Measurements from ENCODE around the gene PLEKHF1.
"Not testable (repeated sequence)": the region's sequence is repeated elsewhere in the genome, so short reads cannot be mapped to it uniquely, and the experiment has no call there.

PLEKHF1 gene

DNA sequence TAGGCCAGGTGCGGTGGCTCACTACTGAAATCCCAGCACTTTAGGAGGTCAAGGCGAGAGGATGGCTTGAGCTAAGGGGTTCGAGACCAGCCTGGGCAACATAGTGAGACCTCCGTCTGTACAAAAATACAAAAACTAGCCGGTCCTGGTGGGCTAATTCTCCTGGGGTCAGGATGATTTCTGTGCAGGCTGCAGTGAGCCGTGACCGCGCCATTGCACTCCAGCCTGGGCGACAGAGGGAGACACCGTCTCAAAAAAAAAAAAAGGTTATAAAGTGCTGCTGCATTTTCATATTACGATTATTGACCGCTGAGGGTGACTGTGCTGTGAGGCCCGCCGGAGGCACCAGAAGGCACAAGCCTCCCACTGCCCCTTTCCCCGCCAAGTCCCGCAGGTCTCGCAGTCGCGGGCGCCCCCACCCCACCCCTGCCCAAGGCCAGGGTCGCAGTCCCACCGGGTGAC is 477 bp upstream of the PLEKHF1 start:
- no peak for DNase-seq (ENCODE audit: low spot score)

GRCh38 chr19:29665826-29666577 is 741 bp downstream of the PLEKHF1 start:
- DNase-seq (ENCODE audit: low spot score), result no peak

DNA sequence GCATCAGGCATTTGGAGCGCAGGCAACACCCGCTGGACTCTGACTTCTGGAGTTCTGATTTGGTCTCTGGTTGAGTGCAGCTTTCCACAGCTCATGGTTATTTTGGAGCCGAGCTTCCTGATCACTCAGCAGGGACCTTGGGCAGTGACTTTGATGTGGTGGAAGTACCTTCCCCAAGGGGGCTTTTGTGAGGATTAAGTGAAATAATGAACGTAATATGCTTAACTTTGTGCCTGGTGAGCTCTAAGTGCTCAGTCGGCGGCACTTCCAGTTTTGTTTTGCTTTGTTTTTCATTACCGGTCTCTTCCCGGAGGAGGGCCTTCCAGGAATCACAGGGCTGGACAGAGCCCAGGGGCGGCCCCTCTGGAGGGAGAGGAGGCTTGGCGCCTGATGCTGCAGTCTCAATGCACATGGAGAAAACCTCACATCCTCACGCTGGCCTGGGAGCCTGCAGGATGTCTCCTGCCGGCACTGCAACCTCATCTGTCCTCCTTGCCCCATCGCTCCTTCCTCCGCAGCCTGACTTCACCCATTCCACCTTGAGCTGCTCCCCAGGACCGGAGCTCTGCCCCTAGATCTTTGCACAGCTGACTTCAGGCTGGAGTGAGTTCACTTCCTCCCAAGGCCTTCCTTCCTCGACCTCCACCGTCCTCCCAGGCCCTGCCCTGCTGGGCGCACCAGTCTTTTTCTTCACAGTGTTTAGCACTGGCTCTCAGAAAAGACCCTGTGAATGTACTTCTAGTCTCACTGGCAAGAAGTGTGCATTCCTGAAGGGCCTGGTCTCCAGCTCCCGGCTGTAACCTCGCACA is 1.5 kb downstream of the PLEKHF1 start:
- no peak for DNase-seq (ENCODE audit: low spot score)

GRCh38 chr19:29667387-29667783 is 2.1 kb downstream of the PLEKHF1 start:
- DNase-seq (ENCODE audit: low spot score), result no peak

GRCh38 chr19:29667901-29668341 is 2.7 kb downstream of the PLEKHF1 start:
- DNase-seq (ENCODE audit: low spot score), result no peak

GRCh38 chr19:29668746-29669609 is 3.7 kb downstream of the PLEKHF1 start:
- no peak for DNase-seq (ENCODE audit: low spot score)

GRCh38 chr19:29670255-29670654 is 5.0 kb downstream of the PLEKHF1 start:
- no peak for DNase-seq (ENCODE audit: low spot score)

- not testable (repeated sequence) for DNase-seq (ENCODE audit: low spot score)
Observed at GRCh38 chr19:29671026-29671392, 5.7 kb downstream of the PLEKHF1 start.

DNA sequence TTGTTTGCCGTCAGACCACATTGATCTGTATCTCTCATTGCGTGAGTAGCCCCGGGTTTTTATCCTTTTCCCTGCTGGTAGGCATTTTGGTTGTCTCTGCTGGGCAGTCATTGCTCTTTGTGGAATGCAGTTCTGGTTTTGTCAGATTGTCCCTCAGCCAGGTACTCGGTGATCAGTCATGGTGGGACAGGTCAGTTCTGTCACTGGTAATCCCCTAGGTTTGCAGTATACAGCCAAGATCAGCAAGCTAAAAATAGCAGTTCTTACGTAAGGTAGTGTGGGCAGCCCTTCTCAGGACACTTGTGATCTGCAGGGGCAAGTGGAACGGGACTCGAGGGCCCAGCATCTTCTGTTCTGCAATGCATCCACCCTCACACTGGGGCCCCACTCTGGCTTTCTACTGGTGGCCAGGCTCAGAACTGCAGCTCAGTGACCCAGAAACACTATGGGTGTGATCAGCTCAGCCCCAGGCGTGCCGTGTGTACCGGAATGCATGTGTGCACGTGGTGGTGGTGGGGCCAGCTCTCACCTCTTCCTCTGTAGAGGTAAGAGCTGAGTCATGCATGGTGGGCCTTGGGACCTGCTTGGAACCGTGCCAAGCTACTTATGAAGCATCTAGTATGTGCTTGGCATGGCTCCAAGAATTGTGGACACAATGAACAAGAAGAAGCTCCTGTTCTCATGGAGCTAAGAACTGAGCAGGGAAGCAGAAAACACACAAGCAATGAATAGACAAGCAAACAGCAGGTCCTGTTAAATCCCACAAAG is 6.3 kb downstream of the PLEKHF1 start:
- peak; percentile 68 for DNase-seq (ENCODE audit: low spot score)

GRCh38 chr19:29672319-29672932 is 7.2 kb downstream of the PLEKHF1 start:
- no peak for DNase-seq (ENCODE audit: low spot score)

- DNase-seq (ENCODE audit: low spot score), result no peak
Observed at GRCh38 chr19:29672933-29673336, 7.7 kb downstream of the PLEKHF1 start.

DNA sequence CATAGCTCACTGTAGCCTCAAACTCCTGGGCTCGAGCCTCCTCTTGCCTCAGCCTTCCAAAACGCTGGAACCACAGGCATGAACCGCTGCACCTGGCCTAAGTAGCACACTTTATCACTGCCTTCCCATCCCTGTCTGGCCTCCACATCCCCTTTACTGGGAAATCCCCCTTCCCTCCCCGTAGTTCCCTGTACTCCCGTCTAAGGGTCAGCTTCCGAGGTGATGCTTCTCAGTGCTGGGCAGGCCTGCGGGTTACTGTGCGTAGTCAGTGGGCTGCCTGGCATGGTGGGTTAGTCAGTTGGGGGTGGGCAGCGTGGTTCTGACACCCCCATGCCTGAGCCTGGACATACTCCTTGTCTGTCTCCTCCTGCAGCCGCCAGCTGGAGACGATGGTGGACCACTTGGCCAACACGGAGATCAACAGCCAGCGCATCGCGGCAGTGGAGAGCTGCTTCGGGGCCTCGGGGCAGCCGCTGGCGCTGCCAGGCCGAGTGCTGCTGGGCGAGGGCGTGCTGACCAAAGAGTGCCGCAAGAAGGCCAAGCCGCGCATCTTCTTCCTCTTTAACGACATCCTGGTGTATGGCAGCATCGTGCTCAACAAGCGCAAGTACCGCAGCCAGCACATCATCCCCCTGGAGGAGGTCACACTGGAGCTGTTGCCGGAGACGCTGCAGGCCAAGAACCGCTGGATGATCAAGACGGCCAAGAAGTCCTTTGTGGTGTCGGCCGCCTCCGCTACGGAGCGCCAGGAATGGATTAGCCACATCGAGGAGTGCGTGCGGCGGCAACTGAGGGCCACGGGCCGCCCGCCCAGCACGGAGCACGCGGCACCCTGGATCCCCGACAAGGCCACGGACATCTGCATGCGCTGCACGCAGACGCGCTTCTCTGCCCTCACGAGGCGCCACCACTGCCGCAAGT is 8.4 kb downstream of the PLEKHF1 start:
- no peak for DNase-seq (ENCODE audit: low spot score)

DNA sequence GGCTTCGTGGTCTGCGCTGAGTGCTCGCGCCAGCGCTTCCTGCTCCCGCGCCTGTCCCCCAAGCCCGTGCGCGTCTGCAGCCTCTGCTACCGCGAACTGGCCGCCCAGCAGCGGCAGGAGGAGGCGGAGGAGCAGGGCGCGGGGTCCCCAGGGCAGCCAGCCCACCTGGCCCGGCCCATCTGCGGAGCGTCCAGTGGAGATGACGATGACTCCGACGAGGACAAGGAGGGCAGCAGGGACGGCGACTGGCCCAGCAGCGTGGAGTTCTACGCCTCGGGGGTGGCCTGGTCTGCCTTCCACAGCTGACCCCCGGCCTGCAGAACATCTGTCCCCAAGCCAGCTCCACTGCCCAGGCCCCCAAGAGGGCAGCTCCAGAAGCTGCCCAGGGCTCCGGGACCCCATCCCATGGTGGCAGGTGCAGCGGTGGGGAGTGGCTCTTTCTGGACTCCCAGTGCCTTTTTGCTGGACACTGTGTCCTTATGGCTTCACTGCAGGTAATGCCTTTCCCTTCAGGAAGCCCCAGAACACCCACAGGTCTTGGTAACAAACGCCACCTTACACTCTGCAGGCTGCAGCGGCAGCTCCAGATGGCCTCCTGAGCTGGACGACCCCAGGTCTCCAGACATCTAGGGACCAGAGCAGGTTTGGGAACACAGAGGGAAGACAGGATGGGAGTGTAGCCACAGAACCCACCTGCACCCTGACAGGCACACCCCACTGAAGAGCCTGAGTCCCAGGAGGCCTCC is 9.3 kb downstream of the PLEKHF1 start:
- no peak for DNase-seq (ENCODE audit: low spot score)

DNA sequence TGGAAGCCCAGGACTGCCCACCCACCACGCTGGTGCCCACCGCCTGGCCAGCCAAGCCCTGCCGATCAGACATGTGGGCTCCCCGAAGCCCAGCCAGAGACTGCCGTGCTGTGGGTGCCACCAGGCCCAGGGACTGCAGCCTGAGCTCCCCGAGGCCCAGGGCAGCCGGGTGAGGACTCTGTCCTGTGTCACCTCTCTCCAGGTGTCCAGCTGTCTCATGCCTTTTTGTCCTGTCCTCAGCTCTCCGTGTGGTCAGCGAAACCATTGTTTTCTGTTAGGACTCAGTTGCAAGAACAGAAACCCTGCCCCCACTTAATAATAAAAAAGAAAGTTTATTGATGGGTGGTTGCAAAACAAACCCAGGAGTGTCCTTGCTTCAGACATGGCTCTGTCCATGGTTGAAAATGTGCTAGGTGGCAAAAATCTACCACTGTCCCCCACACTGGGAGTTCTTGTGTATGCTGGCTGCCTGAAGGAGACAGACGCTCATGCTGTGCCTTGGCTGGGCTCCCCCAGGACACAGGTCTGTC is 9.9 kb downstream of the PLEKHF1 start:
- no peak for DNase-seq (ENCODE audit: low spot score)

DNA sequence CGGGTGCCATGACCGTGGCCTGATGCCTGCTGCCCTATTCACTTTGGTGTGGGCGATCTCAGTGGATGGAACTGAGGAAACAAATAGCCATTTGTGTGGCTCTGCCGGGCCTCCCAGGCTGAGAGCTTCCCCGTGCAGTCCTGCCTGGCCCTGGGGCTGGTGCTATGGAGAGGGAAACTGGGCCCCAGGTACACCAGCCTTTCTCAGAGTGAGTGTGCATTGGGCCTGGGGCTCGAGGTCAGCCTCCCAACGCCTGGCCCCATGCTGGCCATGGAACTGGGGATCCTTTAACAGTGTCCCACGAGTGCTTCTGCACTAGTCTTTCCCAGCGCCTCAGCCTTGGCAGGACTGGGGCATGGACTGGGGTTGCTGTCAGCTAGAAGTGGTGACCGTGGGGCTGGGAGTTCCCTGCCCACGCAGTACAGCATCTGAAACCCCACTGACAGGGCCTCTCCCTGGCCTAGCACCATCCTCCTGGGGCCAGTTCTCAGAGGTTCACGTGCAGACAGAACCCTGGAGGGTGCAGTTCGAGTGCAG is 10.5 kb downstream of the PLEKHF1 start:
- no peak for DNase-seq (ENCODE audit: low spot score)

DNA sequence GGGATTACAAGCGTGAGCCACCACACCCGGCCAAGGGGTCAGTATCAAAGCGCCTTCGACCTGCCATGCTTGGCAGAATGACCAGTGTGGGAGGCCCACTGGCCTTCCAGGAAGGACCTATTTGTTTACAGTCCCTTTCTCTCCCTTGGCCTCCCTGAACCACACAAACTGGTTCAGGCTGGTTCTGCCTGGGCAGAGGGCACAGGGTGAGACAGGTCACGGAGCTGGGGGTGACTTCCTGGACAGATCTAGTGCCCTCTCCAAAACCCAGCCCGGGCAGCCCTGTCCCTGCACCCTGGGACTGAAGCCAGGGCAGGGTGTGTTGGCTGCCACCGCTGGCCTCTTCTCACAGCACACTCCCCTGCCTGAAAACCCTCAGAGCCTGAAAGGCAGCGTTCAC is 11.3 kb downstream of the PLEKHF1 start:
- no peak for DNase-seq (ENCODE audit: low spot score)

- no peak for DNase-seq (ENCODE audit: low spot score)
Observed at GRCh38 chr19:29677001-29677817, 11.9 kb downstream of the PLEKHF1 start.

Data from COLO829 (cell line).